Left lung (tissue), 10 donors: ENCODE data around the gene RAB19. TPM values are rescaled to one million over a fixed set of nuclear protein-coding genes. Genes with fewer than 3 reads are reported as not detected.

Source experiments
- ATAC-seq: fragments of 200-7000 bp; cut with Tn5 transposase; one replicate; pipeline ENCODE4 v1.9.1; 2020; ENCODE audit warnings: moderate library complexity
- DNase-seq, 4 donors: peaks; one replicate each; pipeline ENCODE4 v3.0.0-alpha.2; 2013 to 2020
- H3K27ac ChIP-seq, 2 donors: fragments of 200-600 bp; sonication (generic) in 1 of 2; one replicate each; pipeline versions ENCODE4 v1.5.0 to v1.8.0; 2020 to 2021
- H3K27me3 ChIP-seq, 2 donors: fragments of 200-600 bp; sonication (generic) in 1 of 2; one replicate each; pipeline versions ENCODE4 v1.5.0 to v1.8.0; 2020 to 2021
- H3K36me3 ChIP-seq, 2 donors: fragments of 200-600 bp; sonication (generic) in 1 of 2; one replicate each; pipeline versions ENCODE4 v1.5.0 to v1.8.0; 2020 to 2021
- H3K4me1 ChIP-seq, 2 donors: fragments of 200-600 bp; one replicate each; pipeline ENCODE4 v1.8.0; 2021
- H3K4me3 ChIP-seq, 2 donors: fragments of 200-600 bp; sonication (generic) in 1 of 2; one replicate each; pipeline versions ENCODE4 v1.5.0 to v1.8.0; 2020 to 2021; ENCODE audit warnings: mild to moderate bottlenecking in 1 of 2
- H3K9me3 ChIP-seq, 2 donors: fragments of 200-600 bp; sonication (generic) in 1 of 2; one replicate each; pipeline versions ENCODE4 v1.5.0 to v1.8.0; 2020 to 2021
- intact Hi-C, 2 donors: fragments of 100-400 bp; cut with DNase I; formaldehyde crosslinking; loops; one replicate each; pipeline versions ENCODE4 v1.11.2 to v1.14.2; 2022
- polyA plus RNA-seq, 6 donors: library from polyadenylated mRNA; unstranded; fragments of 120-200 nt; gene quantifications; one replicate each; pipeline ENCODE4 v1.2.1, GENCODE V29; 2013; ENCODE audit not compliant: insufficient read length in 6 of 6
- total RNA-seq, 2 donors: library from RNA; stranded (reverse); fragmentation: NEBNext Ultra II Directional; extraction: Animal tissue kit (Norgen Biotek cat#: 25700); gene quantifications; one replicate each; pipeline ENCODE4 v1.2.1, GENCODE V29; 2021
- TF ChIP-seq, protein P1 (sequence below), 2 donors: fragments of 200-600 bp; sonication (generic) in 1 of 2; IDR thresholded peaks; one replicate each; pipeline versions ENCODE4 v1.5.0 to v1.8.0; 2021; ENCODE audit warnings: antibody characterized with exemption in 2 of 2
- donor health status: DM: no; HTN: yes; CAD: no.
- donor health status: DM: no; HTN: no; CAD: no.

The RAB19 gene
- total and polyA plus RNA-seq, 8 donors, result 0.97 to 5.1 (median 1.5) TPM

DNA sequence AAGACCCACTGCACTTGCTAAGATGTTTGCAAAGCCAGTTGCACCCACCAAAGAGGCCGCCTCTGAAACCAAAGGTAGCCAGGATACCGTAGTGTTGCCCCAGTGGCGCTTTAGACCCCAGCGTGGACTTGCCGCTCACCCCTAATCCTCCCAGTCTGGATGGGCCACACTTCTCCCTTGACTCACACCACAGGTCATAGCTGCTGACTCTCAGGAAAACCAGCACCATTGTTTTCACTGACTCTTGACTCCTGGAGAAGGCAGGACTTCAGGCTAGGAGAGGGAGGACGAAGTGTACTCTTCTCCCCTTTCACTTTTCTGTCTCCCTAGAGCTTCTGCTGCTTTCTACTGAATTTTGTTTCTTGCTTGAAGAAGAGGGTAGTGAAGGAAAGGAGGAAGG, 22.3 kb downstream of the RAB19 start:
- no peak overlapping the region for H3K27ac ChIP-seq
- intact Hi-C loops, result no loop called here
- no peak for ATAC-seq
- no peaks in the 10 kb centered on the region for H3K36me3 ChIP-seq
- DNase-seq, result no peak
- H3K27me3 ChIP-seq, result no peaks in the 10 kb centered on the region
- no peaks in the 10 kb centered on the region for H3K4me1 ChIP-seq
- TF ChIP-seq, protein P1, sequence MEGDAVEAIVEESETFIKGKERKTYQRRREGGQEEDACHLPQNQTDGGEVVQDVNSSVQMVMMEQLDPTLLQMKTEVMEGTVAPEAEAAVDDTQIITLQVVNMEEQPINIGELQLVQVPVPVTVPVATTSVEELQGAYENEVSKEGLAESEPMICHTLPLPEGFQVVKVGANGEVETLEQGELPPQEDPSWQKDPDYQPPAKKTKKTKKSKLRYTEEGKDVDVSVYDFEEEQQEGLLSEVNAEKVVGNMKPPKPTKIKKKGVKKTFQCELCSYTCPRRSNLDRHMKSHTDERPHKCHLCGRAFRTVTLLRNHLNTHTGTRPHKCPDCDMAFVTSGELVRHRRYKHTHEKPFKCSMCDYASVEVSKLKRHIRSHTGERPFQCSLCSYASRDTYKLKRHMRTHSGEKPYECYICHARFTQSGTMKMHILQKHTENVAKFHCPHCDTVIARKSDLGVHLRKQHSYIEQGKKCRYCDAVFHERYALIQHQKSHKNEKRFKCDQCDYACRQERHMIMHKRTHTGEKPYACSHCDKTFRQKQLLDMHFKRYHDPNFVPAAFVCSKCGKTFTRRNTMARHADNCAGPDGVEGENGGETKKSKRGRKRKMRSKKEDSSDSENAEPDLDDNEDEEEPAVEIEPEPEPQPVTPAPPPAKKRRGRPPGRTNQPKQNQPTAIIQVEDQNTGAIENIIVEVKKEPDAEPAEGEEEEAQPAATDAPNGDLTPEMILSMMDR (IDR thresholded peaks at IDR 0.05), result no peak
- no peak overlapping the region for H3K4me3 ChIP-seq
- no peaks in the 10 kb centered on the region for H3K9me3 ChIP-seq

DNA sequence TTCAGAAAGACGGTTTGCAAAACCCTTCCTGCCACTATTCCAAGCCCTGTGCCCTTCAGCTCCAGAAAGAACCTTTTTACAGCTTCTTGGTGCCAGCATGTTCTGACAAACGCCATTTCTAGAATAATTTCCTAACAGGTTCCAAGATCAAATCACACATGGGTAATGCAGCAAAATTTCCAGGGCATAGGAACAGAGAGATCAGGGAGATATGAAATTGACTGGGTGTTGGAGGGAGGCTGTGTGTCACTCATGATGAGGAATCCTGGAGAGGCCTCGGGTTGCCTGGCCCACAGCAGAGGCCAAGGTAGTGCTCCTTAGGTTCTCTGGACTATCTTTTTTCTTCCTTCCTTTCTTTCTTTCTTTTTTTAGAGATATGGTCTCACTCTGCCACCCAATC, 29.5 kb downstream of the RAB19 start:
- no peak for DNase-seq
- H3K9me3 ChIP-seq, result no peaks in the 10 kb centered on the region
- no peak for ATAC-seq
- no peaks in the 10 kb centered on the region for H3K4me1 ChIP-seq
- no peak overlapping the region for H3K27ac ChIP-seq
- TF ChIP-seq, protein P1 (IDR thresholded peaks at IDR 0.05), result no peak
- no peak overlapping the region for H3K4me3 ChIP-seq
- H3K27me3 ChIP-seq, result peaks cover 0 to 13% of the 10 kb centered on the region in 2 donors
- intact Hi-C loops, result no loop called here
- no peaks in the 10 kb centered on the region for H3K36me3 ChIP-seq

DNA sequence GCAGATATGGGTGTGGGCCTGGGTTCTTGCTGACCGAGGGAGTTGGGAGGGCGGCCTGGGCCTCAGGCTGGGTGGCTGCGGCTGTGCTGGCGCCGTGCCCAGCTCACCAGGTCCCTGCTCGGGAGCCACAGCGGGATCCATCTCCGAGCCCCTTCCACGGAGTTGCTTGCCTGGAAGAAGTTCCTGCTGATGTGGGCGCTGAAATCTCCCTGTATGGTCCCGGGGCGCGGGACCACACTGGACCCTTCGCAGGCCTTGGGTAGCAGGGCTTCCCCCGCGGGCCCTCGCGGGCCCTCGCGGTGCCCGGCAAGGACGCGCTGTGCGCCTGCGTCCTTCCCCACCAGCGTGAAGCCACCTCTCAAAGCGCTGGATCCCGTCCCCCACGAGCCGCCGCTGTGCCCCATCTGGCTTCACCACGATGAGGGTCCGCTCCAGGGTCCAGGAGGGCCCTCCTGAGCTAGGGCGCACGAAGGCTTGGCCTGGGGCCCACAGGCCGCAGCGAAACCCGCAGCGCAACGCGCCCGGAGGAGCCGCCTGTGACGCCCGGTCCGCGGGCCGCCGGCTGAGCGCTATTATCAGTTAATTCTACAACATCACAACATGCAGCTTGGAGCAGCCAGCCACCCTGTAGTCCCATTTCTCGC, 31.5 kb downstream of the RAB19 start:
- Histone ChIP-seq H3K9me3 (no peaks in the 10 kb centered on the region), H3K4me1 (no peaks in the 10 kb centered on the region), H3K27me3 (peaks cover 0 to 13% of the 10 kb centered on the region in 2 donors), H3K27ac (no peak overlapping the region), H3K36me3 (no peaks in the 10 kb centered on the region), H3K4me3 (peak overlapping the region in 1 of 2 donors; percentile 3)
- ATAC-seq, result peak; percentile 48
- intact Hi-C loops, result no loop called here
- no peak for DNase-seq
- TF ChIP-seq, protein P1 (IDR thresholded peaks at IDR 0.05), result no peak

DNA sequence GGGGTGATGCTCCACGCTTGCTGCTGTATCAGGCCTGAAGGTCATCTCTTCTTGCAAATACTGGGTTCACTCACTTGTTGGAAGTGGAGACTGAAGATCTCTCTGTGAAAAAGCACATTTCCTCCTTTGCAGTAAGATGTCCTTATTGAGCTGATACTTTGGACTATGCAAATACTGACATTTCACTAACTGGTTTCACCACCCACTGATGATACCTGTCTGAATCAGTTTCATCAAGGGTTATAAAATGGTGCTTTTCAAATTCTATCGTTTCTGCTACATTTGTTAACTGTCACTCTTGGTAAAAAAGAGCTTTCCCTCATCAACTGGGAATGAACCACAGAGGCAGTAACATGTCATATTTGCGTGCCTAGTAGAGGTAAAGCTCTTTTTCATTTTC, 35.5 kb downstream of the RAB19 start:
- H3K27me3 ChIP-seq, result peaks cover 0 to 13% of the 10 kb centered on the region in 2 donors
- H3K36me3 ChIP-seq, result no peaks in the 10 kb centered on the region
- TF ChIP-seq, protein P1 (IDR thresholded peaks at IDR 0.05), result no peak
- DNase-seq (no peak), ATAC-seq (no peak)
- no peak overlapping the region for H3K4me3 ChIP-seq
- no peaks in the 10 kb centered on the region for H3K9me3 ChIP-seq
- intact Hi-C loops, result no loop called here
- H3K4me1 ChIP-seq, result no peaks in the 10 kb centered on the region
- H3K27ac ChIP-seq, result no peak overlapping the region

DNA sequence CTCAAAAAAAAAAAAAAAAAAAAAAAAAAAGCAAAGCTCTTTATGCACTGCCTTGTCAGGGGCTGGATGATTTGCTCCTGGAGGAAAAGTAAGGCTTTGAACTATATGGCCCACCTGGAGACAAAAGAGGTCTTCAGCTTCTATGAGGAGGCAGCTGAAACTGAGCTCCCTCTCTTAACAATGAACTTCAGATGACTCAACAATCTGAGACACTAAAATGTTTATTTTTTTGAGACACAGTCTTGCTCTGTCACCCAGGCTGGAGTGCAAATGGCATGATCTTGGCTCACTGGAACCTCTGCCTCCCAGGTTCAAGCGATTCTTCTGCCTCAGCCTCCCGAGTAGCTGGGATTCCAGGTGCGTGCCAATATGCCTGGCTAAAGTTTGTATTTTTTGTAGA, 36.7 kb downstream of the RAB19 start:
- no peaks in the 10 kb centered on the region for H3K4me1 ChIP-seq
- TF ChIP-seq, protein P1 (IDR thresholded peaks at IDR 0.05), result no peak
- peaks cover 0 to 4% of the 10 kb centered on the region in 2 donors for H3K27me3 ChIP-seq
- no peak overlapping the region for H3K27ac ChIP-seq
- H3K4me3 ChIP-seq, result no peak overlapping the region
- intact Hi-C loops, result no loop called here
- ATAC-seq (no peak), DNase-seq (no peak)
- H3K9me3 ChIP-seq, result no peaks in the 10 kb centered on the region
- no peaks in the 10 kb centered on the region for H3K36me3 ChIP-seq
